Osteocyte (in vitro differentiated cells): ENCODE data around the gene DUSP14. TPM values are rescaled to one million over a fixed set of nuclear protein-coding genes. Genes with fewer than 3 reads are reported as not detected.
"Not testable (repeated sequence)": the region's sequence is repeated elsewhere in the genome, so short reads cannot be mapped to it uniquely, and the experiment has no call there.

Experiments
- DNase-seq: peaks from one replicate; pipeline ENCODE4 v3.0.0; 2021; ENCODE audit warnings: mixed read lengths; ENCODE audit not compliant: unreplicated experiment; ENCODE audit errors: extremely low spot score
- H3K27ac Mint-ChIP-seq: one replicate; pipeline ENCODE4 v1.8.0; 2021; ENCODE audit warnings: mild to moderate bottlenecking, mixed read lengths; ENCODE audit not compliant: unreplicated experiment
- H3K27me3 Mint-ChIP-seq: one replicate; pipeline ENCODE4 v1.8.0; 2021; ENCODE audit warnings: mixed read lengths; ENCODE audit not compliant: unreplicated experiment
- H3K36me3 Mint-ChIP-seq: one replicate; pipeline ENCODE4 v1.8.0; 2021; ENCODE audit warnings: mixed read lengths; ENCODE audit not compliant: unreplicated experiment
- H3K4me1 Mint-ChIP-seq: one replicate; pipeline ENCODE4 v1.8.0; 2021; ENCODE audit warnings: mixed read lengths; ENCODE audit not compliant: unreplicated experiment
- H3K4me3 Mint-ChIP-seq: one replicate; pipeline ENCODE4 v1.8.0; 2021; ENCODE audit warnings: mild to moderate bottlenecking, moderate library complexity, mixed read lengths; ENCODE audit not compliant: unreplicated experiment
- H3K9me3 Mint-ChIP-seq: one replicate; pipeline ENCODE4 v1.8.0; 2021; ENCODE audit warnings: mixed read lengths; ENCODE audit not compliant: unreplicated experiment
- CTCF ChIP-seq: fragments of 200-600 bp; sonication (generic); IDR thresholded peaks from 2 replicates; pipeline ENCODE4 v1.5.0; 2021; ENCODE audit warnings: antibody characterized with exemption, mild to moderate bottlenecking, moderate library complexity
- total RNA-seq: library from RNA; stranded (reverse); gene quantifications from 2 replicates; pipeline ENCODE4 v1.2.1, GENCODE V29; 2021

Gene DUSP14
- total RNA-seq, 1 donor from 2014 or later, result 35.7 TPM

GRCh38 chr17:37507111-37507510, 17.4 kb downstream of the DUSP14 start:
- no peaks in the 10 kb centered on the region for H3K27me3 Mint-ChIP-seq
- DNase-seq, result no peak
- H3K9me3 Mint-ChIP-seq, result no peaks in the 10 kb centered on the region
- TF ChIP-seq CTCF, result no peak
- H3K4me1 Mint-ChIP-seq, result peaks cover 11% of the 10 kb centered on the region
- peaks cover 2% of the 10 kb centered on the region for H3K36me3 Mint-ChIP-seq
- H3K4me3 Mint-ChIP-seq, result no peak overlapping the region
- peak overlapping the region; percentile 50 for H3K27ac Mint-ChIP-seq

DNA sequence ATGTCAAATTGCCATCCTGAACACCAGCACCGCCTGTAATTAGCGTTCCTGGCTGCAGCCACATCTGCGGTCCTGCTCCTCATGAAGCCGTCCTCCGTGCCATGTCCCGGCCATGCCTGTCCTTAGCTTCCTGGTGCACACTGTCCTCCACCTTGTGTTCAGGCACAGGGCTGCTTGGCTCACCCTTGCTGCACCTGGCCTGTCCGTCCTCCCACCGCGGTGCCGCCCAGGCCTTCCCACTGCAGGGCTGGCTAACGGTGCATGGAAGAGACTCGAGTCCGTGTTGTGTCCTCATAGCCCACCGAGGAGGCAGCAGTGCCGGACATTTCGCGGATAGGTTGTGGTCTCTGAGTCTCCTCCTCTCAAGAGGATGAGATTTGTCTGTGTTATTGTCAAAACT, 20.4 kb downstream of the DUSP14 start:
- peaks cover 12% of the 10 kb centered on the region for H3K36me3 Mint-ChIP-seq
- no peak for DNase-seq
- no peaks in the 10 kb centered on the region for H3K27me3 Mint-ChIP-seq
- H3K9me3 Mint-ChIP-seq, result no peaks in the 10 kb centered on the region
- H3K4me3 Mint-ChIP-seq, result no peak overlapping the region
- peaks cover 11% of the 10 kb centered on the region for H3K4me1 Mint-ChIP-seq
- no peak for TF ChIP-seq CTCF
- no peak overlapping the region for H3K27ac Mint-ChIP-seq

GRCh38 chr17:37511642-37512041, 22.0 kb downstream of the DUSP14 start:
- H3K9me3 Mint-ChIP-seq, H3K27ac Mint-ChIP-seq, H3K27me3 Mint-ChIP-seq, H3K4me1 Mint-ChIP-seq, DNase-seq, H3K4me3 Mint-ChIP-seq: not testable (repeated sequence)
- H3K36me3 Mint-ChIP-seq, result peaks cover 16% of the 10 kb centered on the region

DNA sequence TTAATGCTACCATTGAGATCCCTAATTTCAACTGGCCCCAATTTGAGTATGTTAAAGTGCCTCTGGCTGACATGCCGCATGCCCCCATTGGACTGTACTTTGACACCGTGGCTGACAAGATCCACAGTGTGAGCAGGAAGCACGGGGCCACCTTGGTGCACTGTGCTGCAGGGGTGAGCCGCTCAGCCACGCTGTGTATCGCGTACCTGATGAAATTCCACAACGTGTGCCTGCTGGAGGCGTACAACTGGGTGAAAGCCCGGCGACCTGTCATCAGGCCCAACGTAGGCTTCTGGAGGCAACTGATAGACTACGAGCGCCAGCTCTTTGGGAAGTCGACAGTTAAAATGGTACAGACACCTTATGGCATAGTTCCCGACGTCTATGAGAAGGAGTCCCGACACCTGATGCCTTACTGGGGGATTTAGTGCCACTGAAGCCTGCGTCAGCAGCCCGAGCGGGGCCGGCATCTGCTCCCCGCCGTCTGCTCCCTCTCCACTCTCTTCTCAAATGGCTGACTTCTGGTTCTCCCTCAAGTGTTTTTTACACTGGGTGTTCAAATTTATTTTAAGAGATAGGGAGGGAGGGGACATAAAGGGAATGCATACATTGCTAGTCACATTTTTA, 22.9 kb downstream of the DUSP14 start:
- Mint-ChIP-seq H3K4me1 (peaks cover 3% of the 10 kb centered on the region), H3K27me3 (no peaks in the 10 kb centered on the region), H3K36me3 (peaks cover 16% of the 10 kb centered on the region), H3K9me3 (no peaks in the 10 kb centered on the region), H3K4me3 (no peak overlapping the region), H3K27ac (no peak overlapping the region)
- DNase-seq, result no peak
- no peak for TF ChIP-seq CTCF

GRCh38 chr17:37513711-37514110, 24.0 kb downstream of the DUSP14 start:
- no peaks in the 10 kb centered on the region for H3K9me3 Mint-ChIP-seq
- no peak overlapping the region for H3K4me3 Mint-ChIP-seq
- no peak for DNase-seq
- H3K27me3 Mint-ChIP-seq, result no peaks in the 10 kb centered on the region
- peaks cover 27% of the 10 kb centered on the region for H3K36me3 Mint-ChIP-seq
- TF ChIP-seq CTCF, result no peak
- H3K27ac Mint-ChIP-seq, result no peak overlapping the region
- H3K4me1 Mint-ChIP-seq, result peaks cover 3% of the 10 kb centered on the region

- Mint-ChIP-seq H3K36me3 (peaks cover 37% of the 10 kb centered on the region), H3K9me3 (no peaks in the 10 kb centered on the region), H3K4me3 (no peak overlapping the region), H3K27me3 (no peaks in the 10 kb centered on the region), H3K27ac (peak overlapping the region; percentile 78), H3K4me1 (peaks cover 3% of the 10 kb centered on the region)
- TF ChIP-seq CTCF, result no peak
- no peak for DNase-seq
These were observed 26.5 kb downstream of the DUSP14 start for GRCh38 chr17:37516127-37516571.
